ENCODE data around the gene GDPD5.

The GDPD5 gene

GRCh38 chr11:75388386-75389275 lies 137.1 kb downstream of the GDPD5 start:
- peak; percentile 71 for DNase-seq

GRCh38 chr11:75387736-75388294 lies 137.9 kb downstream of the GDPD5 start:
- DNase-seq: no peak

- DNase-seq: no peak
Measured at GRCh38 chr11:75386942-75387630, 138.7 kb downstream of the GDPD5 start.

Measured in NCI-H1694 treated with DMSO at 0.1 percent for 48 hours (cell line).